NCI-H1417 (cell line): ENCODE results near the gene CA12.
A peak's percentile ranks its signal among the peaks of the same experiment; 100 is the strongest.

Source experiments
- DNase-seq, 3 experiments: peaks; one replicate each; lab custom pipeline; 2025; lab: John Stamatoyannopoulos, UW

The CA12 gene

DNA sequence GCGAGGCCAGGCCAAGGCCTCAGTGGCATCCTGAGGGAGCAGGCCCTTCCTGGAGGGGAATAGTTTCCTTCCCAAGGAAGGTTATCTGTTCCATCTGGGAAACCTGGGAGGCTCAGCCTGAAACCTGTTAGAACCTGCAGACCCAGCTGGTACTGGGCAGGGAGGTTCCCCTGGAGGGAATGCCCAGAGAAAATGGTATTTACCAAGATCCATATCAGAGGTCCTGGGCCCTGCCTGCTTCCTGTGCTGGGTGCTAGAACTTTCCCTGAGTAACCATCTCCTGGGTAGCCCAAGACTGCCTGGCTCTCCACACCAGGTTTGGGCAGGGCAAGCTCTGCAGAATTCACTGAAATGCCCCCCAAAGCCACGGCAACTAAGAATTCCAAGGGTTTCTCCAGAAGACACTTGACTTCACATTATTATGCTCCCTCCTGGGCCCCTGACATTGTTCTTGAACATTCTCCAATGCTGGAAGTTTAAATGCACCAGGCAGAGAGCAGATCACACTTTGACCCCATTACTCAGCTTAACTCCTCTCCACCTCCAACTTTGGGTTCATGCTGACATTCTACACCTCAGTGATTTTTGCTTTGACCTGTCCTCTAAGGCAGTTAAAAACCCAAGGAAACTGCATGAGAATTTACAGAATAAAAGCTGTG is 2.0 kb downstream of the CA12 start:
- no peak for DNase-seq

DNA sequence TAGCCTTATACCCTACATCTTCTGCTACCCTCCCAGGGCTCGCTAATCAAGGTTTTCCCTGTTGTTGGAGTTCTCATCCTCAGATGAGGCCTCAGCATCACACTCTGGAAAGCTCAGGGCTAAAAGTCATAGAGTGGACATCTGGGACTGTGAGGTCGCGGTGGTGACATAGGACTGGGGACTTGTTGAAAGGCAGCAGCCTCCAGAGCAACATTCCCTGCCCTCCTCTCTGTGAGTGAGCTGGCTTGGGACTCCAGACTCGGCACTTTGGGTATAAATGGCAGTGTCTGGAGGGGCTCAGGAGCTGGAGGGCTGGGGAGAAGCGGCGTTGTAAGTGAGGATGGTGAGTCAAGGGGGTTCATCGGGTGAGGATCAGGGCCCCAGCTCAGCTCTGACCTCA is 2.7 kb downstream of the CA12 start:
- no peak for DNase-seq

DNA sequence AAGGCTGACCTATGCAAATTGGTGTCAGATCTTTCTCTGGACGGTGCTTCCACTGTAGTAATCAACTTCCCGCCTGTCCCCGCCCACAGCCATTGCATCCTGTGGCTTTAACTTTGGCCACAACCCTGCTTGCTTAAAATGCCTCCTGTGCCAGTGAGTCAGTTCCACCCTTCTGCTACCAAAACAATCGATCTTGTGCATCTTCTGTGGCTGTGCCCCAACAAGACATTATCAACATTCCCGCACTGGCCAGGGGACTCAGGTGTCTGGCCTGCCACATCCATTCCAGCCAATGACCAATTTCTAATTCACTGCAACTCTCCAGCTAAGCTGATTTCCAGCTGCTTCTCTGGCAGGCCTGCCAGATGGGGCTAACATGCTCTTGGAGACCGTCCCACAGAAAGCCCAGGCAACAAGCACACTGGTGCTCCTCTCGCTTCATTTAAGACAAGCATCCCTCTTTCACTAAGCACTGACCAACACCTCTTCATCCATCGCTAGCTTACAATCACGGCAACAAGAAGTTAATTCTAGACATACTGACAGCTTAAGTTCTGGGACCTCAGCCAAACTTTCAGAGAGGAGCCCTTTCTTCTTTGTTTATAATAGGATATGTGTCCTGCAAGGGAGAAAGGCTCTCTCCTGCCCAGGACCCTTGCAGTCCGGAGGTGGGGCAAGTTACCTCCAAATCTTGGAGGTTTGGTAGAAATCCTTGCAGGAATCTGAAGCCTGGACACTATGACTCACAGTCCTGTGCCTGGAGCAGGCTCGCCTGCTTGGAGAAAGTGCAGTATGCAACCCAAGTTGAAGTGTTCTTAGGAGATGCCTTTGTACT is 6.7 kb downstream of the CA12 start:
- DNase-seq: no peak

DNA sequence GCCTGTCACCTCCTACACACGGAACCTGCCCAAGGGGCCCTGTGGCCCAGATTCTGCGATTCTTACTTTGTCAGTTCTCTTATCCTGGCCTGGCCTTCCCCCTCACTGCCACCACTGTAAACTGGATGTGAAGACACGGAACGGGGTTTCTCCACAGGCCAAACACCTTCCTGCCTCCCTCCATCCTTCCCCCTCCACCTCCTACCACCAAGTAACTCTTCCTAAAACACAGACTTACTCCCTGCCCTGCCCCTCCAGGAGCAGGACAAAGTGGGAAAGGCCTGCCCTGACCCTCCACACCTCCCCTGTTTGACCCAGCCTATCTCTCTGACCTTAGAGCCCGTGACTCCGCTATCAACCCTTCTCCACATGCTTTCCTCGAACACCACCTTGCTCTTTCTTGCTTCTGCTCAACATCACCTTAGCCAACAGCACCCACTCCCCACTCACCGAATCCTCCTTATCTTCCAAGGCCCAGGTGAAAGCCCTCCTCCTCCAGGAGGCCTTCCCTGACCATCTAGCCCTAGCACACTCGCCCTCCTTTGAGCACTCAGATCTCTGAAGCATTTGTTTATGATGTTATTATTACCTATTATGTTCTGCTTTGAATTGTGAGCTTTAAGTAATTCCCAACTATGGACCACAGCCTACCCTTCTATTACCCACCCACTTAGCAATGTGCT is 7.6 kb downstream of the CA12 start:
- DNase-seq: no peak

DNA sequence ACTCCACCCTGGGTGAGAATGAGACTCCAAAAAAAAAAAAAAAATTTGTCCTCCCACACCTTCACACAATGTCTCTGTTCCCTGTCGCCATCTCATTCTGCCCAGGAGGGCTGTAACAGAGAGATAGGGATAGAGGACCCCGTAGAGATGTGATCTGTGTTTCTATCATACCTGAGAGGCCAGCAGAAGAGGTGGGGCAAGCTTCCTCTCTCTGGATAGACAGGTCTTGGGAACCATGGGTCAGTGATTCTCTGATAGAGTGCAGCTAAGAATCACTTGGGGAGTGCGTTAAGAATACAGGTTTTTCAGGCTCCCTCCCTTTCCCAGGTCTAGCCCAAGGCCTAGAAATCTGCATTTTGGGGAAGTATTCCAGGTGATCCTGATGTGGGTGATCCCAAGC is 8.3 kb downstream of the CA12 start:
- DNase-seq: no peak

DNA sequence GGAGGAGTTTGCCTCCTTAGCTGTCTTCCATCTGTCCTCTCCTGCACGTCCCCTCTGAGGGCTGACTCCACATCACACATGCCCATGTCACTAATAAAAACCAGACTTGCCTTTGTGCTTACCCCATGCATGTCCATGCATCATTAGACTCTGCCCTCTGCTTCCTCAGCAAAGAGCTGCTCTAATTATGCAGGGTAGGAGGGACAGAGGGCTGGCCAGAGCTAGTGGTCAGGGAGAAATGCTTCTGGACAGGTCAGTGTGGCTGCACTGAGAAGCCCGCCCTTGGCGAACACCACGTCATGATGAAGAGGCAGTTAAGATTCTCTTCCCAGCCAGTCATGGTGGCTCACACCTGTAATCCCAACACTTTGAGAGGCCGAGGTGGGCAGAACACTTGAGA is 8.9 kb downstream of the CA12 start:
- DNase-seq: no peak

DNA sequence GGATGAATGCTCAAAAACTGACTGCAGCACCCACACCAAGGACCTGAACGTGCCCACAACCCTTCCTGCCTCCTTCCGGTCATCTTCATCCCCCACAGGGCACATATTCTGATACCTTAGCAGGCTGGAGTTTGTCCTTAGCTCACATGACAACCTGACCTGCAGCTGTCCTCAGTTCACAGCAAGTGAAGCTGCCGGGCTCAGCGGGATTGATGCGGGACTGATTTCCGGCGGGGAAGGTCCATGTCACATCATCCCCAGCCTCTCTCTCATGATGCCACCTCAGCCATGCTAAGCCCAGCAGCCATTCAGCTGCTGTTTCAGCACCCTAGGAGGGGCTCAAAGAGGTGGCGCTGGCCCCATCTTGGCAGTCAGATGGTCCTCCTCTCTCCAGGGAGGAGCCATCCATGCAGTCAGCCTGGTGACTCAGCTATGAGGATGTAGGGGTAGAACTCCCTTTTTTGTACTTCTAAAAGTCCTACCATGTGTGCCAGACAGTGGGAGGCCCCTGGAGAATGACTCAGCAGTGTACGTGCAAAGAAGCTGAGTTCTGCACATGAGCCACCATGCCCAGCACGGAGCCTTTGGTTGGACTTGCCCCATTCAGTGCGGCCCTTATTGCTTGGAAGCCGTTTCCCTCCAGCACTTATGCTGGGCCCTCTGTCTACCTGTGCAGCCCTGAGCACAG is 9.5 kb downstream of the CA12 start:
- no peak for DNase-seq

DNA sequence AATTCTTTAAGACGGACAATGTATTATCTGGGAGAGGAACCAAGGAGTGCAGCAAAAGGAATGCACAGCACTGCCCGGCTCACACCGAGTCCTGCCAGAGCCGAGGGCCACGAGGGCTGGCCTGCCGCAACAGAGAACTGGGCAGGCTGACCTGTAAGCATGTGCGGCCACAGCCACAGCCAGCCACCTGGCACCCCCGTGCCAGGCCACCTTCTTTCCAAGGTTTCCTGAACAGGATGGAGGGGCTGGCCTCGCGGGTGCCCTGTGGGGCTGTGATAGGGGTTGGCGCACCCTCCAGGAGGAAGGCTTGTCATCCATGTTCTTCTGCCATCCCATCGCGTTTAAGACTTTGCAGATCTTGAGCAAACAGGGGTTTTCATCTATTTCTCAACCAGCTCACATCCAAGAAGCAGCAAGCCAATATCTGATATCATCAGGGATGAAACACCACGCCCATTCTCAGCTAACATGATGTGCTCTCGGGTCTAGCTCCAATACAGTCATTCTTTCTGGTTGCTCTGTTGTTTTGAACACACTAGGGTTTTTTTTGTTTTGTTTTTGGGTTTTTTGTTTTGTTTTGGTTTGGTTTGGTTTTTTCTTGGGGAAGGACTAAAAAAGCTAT is 10.2 kb downstream of the CA12 start:
- no peak for DNase-seq

DNA sequence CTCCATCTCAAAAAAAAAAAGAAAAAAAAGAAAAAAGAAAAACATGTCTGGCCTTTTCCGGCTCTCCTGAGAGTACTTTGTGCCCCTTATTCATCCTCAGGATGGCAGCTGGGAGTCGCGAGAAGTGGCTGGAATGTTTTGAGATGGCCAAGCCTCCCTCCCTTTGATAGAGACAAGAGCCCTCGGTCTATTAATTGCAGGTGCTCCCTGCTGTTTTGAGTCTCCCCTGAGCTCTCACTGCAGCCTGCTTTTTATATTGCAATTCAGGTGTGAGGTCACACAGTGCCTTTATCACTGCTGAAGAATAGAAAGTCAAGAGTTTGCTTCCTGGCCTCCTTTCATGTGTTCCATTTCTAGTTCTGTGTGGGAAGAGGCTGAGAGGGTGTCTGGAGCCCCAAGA is 10.9 kb downstream of the CA12 start:
- peak; percentile 11 to 82 (median 70) for DNase-seq

DNA sequence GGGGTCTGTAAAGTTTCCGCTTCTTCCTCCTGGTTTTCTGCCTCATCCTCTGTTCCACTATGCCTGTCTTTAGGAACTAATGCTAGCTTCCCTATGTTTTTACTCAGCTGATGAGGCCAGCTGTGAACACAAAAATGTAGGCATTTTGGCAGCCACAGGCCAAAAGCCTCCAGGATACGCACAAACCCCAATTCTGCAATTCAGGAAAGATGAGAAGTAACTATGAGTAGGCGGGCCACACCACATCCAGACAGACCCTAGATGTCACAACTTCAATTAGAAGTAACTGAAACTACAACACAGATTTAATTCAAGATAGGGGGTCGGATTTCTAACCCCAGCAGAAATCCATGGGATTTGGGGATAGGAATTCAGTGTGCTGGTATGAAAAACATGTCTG is 11.9 kb downstream of the CA12 start:
- DNase-seq: no peak

DNA sequence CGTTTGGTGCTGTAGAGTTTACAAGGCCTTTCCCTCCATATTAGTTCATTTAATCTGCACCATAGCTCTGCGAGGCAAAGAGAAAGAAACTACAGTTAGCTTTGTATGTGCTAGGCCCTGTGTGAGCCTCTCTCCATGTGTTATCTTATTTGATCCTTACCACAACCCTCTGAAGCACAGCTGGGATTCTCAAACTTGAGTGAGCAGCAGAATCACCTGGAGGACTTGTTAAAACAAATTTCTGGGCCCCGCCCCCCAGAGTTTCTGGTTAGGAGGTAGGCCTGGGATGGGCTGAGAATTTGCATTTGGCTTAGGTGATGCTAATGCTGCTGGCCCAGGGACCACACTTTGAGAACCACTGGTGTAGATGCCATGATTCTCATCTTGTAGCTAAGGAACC is 12.3 kb downstream of the CA12 start:
- no peak for DNase-seq

DNA sequence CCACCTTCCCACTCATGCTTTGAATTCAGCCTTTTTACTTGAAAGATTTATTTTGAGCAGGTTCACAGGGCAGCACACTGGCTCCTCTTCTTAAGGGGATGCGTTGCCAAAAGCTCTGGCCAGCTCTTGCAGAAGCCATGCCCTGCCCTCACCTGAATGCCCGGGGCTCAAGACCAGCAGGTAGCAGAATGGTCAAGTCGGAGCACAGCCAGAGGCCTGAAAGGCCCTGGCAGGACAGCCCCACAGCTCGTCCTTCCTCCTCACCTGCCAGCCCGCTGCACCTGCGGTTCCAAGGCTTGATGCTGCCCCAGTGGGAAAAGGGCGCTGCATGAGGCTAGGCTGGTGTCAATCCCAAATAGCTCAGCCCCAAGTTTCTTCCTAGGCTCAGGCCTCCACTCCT is 13.1 kb downstream of the CA12 start:
- no peak for DNase-seq

DNA sequence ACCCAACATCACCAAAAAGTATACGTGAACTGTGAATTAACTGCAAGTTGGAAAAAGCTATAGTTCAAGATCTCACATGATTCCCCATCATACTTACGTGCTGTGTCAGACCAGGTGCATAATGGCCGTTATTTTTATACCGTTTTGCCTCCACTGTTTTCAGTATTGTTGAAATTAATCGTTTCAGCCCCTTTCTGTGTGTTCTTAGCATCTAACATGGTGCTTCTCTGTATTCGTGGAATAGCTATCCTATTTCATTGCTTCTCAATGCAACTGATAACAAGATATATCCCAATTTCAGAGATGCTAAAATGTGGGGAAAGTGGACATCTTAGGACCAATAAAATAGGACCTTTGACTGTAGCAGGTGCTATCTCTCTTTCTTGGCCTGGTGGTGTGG is 13.7 kb downstream of the CA12 start:
- DNase-seq: no peak

DNA sequence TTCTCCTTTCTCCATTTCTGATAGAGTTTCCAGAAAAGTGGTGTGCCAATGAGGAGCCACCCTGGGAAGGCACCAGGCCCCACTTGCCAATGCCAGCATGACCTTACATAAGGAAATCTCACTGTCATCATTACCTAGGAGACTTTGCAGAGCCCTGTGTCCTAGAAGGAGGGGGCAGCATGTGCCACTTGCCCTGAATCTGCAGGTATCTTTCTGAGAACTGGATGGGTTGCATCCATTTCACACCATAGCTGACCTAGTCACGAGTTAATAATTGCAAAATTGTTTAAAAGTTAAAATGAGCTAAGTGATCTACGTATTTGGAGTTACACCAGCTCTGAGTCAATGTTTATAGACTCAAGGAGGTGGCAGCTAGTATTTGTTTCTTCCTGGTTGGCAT is 14.3 kb downstream of the CA12 start:
- DNase-seq: no peak

DNA sequence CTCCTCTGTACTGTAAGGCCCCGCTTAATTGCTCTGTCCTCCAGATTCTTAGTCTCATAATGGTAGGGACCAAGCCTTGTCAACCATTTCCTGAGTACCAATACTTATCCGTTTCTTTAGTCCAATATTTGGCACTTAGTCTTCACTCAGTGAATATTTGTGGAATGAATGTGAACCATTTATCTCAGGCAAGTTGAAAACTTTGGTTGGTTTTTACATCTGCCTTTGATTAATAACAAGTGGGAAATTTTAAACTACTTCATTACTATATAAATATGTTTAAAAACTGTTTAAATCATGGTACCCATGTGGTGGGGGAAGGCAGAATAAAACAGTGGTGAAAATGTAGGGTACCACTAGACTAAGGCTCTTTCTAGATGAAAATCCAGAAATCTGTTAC is 15.2 kb downstream of the CA12 start:
- DNase-seq: no peak

DNA sequence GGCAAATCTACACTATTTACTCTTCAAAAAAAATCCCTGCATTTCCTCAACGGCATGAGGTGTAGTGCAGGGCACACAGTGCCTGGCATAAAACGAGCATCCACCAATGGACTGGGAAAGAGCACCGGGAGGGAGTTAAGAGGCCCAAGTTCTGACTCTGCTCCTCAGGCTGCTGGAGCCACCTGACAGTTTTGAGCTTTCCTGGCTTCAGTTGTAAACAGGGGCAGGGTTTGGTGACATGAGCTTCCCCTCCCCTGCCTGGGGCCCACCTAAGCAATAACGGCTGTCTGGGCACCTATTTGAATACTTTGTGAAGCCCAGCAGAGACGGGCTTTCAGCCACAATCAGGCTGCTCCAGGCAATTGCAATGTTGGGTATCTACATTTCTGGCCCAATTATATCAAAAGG is 16.4 kb downstream of the CA12 start:
- no peak for DNase-seq

DNA sequence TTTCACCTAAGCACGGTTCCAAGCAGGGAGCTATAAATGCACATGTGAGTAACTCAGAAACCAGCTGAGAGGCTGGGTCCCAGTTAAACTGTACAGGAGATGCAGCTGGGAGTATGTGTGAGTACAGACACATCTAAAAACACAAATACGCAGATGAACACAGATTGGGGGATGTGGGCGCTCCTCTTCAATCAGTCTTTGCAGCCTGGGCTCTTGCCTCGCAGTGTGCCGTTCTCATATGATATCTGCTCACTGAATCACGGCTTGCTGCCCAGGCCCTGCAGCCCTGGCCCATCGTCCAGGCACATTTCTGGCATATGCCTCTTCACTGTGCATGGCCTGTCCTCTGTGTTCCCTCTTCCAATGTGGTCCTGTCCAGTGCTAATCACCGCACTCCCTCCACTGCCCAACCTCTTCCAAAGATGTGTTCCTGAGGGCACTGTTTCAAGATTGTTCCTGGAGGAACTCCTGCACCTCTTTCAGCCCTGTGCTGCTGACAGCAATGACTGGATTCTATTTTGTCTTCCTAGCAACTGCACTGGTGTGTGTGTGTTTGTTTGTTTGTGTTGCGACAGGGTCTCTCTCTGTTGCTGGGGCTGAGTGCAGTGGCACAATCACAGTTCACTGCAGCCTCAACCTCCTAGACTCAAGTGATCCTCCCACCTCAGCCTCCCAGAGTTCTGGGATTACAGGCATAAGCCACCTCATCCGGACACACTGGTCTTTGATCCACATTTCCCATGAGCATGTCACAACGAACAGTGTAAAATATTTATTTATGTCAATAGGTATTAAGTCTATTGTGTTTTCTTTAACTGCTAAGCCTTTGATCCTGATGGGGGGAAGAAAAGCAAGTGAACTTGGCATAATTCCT is 17.0 kb downstream of the CA12 start:
- DNase-seq: no peak

DNA sequence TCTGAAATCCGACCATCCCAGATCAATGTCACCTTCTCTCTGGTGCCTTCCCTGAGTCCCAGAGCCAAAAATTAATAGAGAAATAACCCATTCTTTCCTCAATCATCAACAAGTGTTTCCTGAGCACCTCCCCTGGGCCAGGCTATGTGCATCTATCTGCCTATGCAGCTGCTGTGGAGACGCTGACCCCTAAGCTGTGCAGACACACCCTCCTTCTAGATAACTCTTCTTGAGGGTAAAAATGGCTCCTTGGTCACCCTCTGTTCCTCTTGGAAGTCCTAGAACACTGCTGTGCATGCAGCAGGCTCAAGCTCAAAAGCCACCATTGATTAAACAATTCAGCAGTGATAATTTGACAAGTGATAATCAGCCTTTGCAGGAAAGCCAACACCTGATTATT is 18.4 kb downstream of the CA12 start:
- DNase-seq: no peak

DNA sequence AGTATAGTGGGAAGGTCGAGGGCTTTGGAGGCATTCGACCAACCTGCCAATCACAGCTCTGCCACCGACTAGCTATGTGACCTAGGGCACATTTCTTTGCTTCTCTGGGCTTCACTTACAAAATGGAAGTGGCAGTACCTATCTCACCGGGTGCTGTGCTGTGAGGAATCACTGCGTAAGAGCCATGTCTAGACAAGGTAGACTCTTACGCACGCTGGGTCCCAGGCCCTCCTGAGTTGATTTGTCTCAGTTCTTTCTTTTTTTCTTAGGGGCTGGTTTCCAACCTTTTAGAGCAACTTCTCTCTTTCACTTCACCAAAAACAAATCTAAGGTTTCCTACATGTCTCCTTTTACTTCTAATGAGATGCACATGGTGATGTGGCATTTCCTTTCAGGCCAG is 18.8 kb downstream of the CA12 start:
- no peak for DNase-seq

DNA sequence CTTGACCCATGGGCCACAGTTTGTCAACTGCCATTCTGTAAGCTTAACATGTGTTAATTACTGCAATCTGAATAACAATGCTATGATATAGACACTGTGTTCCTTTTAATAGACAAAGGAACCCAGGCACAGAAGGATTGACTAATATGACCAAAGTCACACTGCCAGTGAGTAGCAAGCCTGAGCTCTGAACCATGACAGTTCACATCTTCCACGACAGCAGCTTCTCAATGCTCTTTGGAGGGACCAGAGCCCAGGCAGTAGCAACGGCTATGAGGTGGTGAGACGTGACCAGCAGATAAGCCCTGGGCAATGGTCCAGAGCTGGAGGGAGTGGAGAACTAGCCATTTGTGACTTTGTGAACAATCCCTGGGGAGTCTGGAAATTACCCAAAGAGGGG is 19.4 kb downstream of the CA12 start:
- DNase-seq: no peak

DNA sequence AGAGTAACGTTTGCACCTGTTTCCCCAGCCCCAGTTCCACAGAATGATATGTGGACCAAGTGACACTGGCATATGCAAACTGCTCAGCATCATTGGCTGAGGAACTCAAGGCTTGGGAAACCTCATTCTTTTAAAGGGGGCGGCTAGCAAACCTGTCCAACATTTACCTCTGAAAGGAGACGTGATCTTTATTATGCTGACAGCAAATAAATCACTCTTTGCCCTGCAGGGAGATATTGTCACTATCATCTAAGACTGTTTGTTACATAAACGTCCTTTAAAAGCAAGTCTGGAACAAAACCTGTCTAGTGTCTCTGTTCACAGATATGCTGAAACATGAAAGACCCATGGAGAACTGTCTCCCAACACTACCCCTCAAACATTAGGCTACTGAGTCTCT is 21.5 kb downstream of the CA12 start:
- no peak for DNase-seq
